AG08395 (cell line): Measurements from ENCODE around the gene KLHL5.
"Not testable (repeated sequence)": the region's sequence is repeated elsewhere in the genome, so short reads cannot be mapped to it uniquely, and the experiment has no call there.

Experiments used
- DNase-seq: peaks from one replicate; pipeline ENCODE4 v3.0.0; 2012; ENCODE audit warnings: mixed read lengths, low spot score

Gene KLHL5

DNA sequence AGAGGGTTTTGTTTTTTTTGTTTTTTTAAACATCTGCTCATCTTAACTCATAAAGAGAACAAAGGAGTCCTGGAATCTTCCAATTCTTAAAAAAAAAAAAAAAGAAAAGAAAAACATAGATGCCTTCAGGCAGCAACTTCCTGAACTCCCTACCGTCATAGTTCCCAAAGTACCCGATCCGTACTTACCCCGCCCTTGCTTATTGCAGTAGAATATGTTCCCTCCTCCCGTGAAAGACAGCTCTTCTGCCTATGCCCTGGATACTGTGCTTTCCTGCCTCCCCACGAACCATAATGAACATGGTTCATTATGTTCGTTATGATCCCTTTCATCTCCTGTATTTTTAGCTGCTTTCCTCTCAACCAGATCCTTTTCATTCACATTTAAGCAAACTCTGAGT is 40.3 kb downstream of the KLHL5 start:
- DNase-seq: no peak

DNA sequence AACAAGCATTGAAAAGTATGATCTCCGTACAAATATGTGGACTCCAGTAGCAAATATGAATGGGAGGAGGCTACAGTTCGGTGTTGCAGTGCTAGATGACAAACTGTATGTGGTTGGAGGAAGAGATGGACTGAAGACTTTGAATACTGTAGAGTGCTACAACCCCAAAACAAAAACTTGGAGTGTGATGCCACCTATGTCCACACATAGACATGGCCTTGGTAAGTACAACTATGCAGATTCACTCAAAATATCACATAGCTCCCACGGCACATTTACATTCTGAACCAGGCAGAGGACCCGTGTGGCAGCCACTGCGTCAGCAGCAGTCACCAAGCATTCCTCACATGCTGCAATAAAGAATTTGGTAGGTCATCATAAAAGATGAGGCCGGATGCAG is 41.3 kb downstream of the KLHL5 start:
- no peak for DNase-seq

DNA sequence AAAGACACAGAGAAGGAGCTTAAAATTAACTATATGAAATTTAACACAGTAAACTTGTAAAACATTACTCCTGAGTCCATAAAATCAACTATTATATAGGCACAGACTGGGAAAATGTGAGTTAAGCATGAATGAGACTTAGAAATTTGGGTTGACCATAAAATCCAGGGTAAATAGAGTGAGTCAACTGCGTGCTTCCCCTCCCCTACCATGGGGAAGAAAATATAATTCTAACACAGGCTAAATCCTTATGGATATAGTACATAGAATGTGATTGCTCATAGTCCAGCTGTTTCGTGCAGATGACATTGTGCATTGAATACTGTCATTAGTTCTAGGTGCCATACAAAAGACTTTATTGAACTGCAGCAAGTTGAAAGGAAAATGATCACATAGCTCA is 42.2 kb downstream of the KLHL5 start:
- DNase-seq: no peak

DNA sequence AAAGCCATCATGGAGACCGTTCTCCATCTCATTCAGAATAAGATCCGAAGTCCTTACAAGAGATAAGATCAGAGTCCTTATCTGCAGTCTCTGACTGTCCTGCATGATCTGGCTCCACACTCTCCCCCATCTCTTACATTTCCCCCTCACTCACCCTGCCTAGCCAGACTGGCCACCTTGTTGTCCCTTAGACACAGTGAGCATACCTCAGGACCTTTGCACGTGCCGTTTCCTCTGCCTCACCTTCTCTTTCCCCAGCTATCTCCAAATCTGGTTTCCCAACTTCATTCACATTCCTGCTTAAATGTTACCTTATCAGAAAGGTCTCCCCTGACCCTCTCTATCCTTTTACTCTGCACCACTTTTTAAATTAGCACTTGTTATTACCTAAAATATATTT is 44.0 kb downstream of the KLHL5 start:
- no peak for DNase-seq

DNA sequence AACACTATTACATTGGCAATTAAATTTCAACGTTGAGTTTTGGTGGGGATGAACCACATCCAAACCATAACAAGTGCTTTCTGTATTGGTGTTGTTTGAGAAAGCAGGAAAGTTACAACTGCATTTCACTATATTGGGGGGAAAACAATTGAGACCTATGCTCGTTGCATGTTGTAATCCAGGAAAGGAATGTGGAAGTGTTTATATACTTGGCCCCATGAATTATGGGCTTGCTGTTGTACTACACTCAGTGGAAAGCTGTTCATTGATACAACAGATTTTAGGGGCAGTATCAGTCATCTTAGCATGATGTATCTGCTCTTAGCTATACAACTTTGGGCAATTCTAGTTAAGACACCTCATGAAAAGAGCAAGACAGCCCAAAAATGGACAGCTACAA is 52.4 kb downstream of the KLHL5 start:
- no peak for DNase-seq

DNA sequence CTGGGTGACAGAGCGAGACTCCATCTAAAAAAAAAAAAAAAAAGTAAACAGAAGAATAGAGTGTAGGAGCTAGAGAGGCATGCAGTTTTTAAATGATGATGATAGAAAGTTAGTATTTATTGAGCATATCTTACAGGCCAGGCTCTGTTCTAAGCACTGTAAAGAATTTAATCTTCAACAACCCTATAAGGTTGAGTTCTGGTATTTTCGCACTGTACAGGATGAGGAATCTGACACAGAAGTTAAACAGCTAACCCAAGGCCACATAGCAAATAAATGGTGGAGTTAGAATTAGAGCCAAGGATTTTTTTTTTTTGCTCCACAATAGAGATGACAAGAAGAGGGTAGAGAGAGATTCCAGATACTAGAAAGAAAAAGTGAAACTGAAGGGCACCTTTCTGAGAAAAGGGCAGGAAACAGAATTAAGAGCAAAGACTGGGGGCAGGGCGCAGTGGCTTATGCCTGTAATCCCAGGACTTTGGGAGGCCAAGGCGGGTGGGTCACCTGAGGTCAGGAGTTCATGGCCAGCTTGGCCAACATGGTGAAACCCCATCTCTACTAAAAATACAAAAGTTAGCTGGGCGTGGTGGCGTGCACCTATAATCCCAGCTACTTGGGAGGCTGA is 56.1 kb downstream of the KLHL5 start:
- no peak for DNase-seq

DNA sequence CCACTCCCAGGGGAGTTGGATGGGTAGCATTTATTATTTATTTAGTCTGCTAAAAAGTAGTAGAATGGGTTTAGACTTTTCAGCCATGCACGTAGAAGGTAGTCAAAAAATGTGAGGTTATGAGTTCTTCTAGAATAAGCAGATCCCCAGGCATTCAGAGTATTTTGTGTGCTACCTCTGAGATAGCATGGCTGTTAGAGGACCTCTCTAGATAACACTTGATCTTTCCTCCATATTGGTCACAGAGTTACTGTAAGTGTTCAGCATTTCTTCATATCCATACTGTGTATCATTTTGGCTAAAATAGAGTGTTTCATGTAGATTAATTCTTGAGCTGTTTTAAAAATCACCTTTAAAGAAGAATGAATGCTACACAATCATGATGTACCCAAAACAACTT is 58.4 kb downstream of the KLHL5 start:
- DNase-seq: no peak

DNA sequence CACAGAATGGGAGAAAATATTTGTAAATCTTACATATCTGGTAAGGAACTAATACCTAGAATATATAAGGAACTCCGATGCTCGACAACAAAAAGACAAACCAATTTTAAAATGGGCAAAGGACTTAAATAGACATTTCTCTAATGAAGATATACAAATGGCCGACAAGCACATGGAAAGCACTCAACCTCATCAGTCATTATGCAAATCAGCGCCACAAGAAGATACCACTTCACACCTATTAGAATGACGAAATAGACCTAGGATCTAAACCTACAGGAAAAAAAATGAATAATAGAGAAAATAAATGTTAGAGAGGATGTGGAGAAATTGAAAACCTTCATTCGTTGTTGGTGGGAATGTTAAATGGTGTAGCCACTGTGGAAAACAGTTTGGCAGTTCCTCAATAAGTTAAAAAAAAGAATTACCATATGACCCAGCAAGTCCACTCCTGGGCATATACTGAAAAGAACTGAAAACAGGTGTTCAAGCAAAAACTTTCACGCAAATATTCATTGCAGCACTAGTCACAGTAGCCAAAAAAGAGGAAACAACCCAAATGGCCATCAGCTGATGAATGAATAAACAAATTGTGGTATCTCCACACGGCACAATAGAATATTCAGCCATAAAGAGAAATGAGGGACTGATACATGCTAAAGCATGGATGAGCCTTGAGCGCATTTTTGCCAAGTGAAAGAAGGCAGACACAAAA is 63.0 kb downstream of the KLHL5 start:
- no peak for DNase-seq

DNA sequence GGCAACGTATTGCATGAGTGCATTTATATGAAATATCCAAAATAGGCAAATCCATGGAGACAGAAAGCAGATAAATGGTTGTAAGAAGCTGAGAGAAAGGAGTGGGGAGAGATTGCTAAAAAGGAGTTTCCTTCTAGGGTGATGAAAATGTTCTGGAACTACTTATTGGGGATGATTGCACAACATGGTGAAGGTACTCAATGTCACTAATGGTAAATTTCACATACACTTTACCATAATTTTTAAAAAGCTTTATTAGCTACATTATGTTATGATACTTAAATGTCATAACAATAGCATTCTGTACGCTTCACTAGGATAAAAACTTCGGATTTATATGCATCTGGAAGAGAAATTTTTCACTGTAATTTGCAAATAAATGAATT is 63.6 kb downstream of the KLHL5 start:
- no peak for DNase-seq

DNA sequence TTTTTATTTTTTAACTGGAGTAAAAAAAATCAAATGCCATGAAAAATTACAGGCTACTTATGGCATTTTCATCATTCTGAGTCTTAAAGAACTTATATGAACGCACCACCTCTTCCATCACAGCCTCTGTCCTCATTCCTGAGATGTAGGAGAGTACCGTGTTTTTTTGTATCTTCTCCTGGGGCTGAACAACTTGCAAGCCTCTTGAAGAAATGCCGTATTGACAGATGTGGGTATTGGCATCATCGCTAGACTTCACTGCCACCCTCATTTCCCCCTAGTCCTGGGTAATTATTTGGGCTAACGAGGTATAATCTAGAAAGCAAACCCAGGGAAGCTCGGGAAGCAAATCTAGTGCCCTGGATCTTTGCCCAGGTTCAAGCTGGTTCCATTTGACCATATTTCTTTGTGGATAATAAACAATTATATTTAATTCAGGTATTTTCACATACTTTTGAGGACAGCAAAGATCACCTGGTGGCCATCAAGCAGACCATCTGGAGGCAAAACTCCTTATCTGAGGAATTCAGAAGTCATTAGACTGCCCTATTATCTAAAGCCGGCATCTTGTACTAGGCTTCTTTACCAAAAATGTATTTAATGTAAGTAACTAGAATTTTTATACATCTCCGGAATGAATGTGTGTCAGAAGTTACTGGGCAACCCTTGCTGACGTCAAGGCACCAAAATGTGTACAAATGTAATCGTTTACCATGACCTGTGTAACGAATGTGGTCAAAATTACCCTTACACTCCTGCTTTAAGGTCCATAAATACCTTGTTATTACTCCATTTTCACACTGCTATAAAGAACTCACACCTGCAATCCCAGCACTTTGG is 64.4 kb downstream of the KLHL5 start:
- DNase-seq: no peak

DNA sequence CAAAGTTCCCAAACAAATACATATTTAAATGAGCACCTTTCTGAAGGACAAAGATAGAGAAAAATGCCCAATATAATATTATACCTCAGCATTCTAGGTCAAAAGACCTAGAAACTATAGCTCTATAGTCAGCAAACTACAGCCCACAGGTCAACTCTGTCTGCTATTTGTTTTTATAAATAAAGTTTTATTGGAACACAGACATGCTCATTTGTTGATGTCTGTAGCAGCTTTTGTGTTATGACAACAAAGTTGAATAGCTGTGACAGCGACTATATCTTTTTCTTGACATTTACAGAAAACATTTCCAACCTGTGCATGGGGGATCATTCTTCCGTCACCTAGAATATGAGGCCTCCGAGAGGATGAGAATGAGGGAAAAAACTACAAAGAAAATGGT is 71.6 kb downstream of the KLHL5 start:
- DNase-seq: no peak

DNA sequence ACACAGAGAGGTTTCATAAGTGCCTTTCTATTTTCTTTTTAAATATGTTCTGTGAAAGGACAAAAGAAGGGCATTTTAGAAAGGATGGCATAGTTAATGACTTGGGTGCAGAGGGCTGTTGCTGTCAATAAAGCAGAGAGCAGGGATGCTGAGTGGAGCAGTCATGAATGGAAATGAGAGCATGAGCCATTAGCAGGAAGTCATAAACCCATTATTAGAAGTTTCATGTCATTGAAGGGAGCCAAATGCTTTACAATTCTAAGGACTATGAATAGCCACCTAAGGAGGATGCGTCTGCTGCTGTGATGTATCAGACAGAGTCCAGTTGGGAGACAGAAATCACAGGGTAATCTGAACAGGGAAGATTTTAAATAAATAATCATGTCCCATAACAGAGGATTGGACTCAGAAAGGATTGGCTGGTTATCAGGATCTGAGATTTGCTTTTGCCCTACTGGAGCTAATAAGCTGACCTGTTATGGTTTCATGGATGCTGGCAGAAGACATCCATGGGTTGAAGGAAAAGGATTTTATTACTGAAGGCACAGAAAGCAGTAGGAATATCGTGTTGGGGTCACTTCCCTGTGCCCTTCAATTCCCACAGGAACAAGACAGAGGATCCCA is 72.8 kb downstream of the KLHL5 start:
- DNase-seq: no peak

DNA sequence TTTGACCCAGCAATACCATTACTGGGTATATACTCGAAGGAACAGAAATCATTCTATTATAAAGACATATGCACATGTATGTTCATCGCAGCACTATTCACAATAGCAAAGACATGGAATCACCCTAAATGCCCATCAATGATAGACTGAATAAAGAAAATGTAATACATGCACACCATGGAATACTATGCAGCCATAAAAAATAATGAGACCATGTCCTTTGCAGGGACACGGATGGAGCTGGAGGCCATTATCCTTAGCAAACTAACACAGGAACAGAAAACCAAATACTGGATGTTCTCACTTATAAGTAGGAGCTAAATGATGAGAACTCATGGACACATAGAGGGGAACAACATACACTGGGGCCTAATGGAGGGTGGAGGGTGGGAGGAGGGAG is 76.2 kb downstream of the KLHL5 start:
- not testable (repeated sequence) for DNase-seq

DNA sequence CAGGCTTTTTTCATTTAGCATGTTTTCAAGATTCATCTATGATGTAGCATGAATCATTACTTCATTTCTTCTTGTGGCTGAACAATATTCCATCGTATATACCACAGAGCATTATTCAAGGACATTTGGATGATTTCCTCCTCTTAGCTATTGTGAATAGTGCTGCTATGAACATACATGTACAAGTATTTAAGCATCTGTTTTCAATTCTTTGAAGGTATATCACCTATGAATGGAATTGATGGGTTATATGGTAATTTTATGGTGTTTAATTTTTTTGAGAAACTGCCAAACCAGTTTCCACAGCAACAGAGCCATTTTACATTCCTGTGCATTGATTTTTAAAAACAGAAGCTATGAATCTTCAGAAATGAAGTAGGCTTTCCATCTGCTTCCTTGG is 84.2 kb downstream of the KLHL5 start:
- DNase-seq: no peak

DNA sequence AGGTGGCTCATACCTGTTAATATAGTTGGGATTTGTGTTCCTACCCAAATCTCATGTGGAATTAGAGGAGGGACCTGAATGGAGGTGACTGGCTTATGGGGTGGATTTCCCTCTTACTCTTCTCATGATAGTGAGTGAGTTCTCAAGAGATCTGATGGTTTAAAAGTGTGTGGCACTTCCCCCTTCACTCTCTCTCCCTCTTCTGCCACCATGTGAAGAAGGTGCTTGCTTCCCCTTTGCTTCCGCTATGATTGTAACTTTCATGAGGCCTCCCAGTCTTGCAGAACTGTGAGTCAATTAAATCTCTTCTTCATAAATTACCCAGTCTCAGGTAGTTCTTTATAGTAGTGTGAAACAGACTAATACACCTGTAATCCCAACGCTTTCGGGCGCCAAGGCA is 92.0 kb downstream of the KLHL5 start:
- DNase-seq: no peak

DNA sequence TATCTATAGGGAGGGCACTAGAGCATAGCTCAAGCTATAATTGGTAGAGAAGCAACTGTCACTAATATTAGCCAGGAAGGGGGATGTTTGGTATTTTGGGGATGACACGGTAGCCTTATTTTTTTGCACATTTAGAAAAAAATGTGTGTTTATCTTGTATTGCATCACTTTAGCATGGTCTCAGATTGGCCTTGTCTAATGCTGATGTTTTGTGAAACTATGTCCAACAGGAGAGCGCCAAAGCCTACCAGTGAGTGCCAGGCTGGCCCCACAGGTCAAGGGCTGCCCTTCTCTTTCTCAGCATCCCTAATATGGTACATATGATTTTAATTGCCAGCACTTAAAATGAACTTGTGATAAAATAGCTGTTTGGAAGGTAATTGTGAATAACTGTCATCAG is 95.5 kb downstream of the KLHL5 start:
- DNase-seq: no peak

DNA sequence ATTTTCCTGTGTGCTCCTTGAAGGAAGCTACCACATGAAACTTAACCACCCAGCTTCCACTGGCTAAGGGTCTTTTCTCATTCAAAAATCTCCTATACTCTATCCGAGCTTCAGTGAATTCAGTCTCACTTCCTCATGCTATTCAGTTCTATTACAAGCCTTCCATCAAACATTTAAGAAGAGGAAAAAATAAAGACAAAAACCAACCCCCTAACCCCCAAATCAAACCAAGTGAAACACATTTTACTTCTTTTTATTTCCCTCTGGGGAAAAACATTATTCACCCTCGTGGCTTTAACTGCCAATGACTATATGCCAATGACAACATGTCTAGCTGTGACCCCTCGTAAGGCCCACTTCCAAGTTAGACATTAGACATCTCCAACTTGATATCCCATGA is 104.1 kb downstream of the KLHL5 start:
- DNase-seq: no peak

DNA sequence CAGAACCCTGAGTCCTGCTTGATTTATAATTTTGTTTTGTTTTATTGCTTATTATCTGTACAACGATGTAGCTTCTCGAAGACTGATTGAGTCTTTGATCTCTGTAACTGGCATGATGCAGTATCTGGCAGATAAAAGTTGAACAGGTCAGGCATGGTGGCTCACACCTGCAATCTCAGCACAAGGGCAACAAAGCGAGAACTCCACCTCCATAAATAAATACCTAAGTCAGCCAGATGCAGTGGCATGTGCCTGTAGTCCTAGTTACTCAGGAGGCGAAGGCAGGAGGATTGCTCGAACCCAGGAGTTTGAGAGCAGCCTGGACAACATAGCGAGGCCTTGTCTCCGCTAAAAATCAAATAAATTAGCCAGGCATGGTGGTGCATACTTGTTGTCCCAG is 104.6 kb downstream of the KLHL5 start:
- no peak for DNase-seq

DNA sequence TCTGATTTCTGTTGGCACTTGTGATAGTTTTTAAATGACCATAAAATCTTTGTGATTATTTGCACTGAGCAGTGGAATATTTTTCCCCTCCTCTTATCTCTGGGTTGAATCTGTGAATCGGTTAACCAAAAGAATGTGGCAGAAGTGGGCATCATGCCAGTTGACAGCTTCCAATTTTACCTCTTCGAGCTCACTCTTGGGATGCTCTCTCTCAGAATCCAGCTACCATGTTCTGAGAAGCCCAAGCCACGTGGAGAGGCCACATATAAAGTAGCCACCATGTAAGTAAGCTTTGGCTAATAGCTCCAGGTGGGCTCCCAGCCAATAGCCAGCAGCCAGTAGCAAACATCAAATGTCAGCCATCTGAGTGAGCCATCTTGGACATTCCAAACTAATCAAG is 107.4 kb downstream of the KLHL5 start:
- DNase-seq: no peak

DNA sequence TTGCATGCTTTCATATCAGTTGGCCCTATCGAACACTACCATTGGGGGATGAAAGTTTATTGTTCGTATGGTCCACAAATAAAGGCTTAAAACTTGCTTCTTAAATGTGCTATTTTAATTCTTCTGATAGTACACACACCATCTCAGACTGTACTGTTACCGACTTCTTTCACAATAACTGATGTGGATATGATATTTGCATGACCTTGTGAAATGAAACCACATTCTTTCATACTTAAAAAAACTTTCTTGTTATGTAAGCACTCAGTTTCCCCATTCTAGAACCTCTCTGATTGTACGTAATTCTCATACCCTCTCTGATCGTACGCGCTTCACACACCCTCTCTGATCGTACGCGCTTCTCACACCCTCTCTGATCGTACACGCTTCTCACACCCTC is 108.3 kb downstream of the KLHL5 start:
- no peak for DNase-seq
